Tibial nerve (tissue), 4 donors: ENCODE results near the gene MAFG. TPM values are rescaled to one million over a fixed set of nuclear protein-coding genes. Genes with fewer than 3 reads are reported as not detected.

Experiments
- DNase-seq, 2 donors: peaks; one replicate each; pipeline ENCODE4 v3.0.0-alpha.2; 2019; ENCODE audit warnings: low spot score in 2 of 2
- H3K27ac ChIP-seq, 4 donors: fragments of 200-600 bp; sonication (generic) in 3 of 4; one replicate each; pipeline ENCODE4 v1.5.1; 2017 to 2019; ENCODE audit warnings: mild to moderate bottlenecking in 1 of 4
- H3K27me3 ChIP-seq, 2 donors: fragments of 200-600 bp; sonication (generic) in 1 of 2; one replicate each; pipeline versions ENCODE4 v1.5.1 to v1.6.0; 2017 to 2019
- H3K36me3 ChIP-seq, 3 donors: fragments of 200-600 bp; sonication (generic); one replicate each; pipeline ENCODE4 v1.5.1; 2018 to 2019
- H3K4me1 ChIP-seq, 4 donors: fragments of 200-600 bp; sonication (generic) in 3 of 4; one replicate each; pipeline ENCODE4 v1.5.1; 2017 to 2019
- H3K4me3 ChIP-seq, 4 donors: fragments of 200-600 bp; sonication (generic) in 3 of 4; one replicate each; pipeline ENCODE4 v1.5.1; 2017 to 2019; ENCODE audit warnings: mild to moderate bottlenecking in 1 of 4, moderate library complexity in 1 of 4
- H3K9me3 ChIP-seq, 4 donors: fragments of 200-600 bp; sonication (generic) in 3 of 4; one replicate each; pipeline ENCODE4 v1.5.1; 2017 to 2019
- EP300 ChIP-seq, 2 donors: sonication (generic); formaldehyde crosslinking; IDR thresholded peaks; one replicate each; pipeline ENCODE4 v1.6.1; 2017; ENCODE audit warnings: antibody characterized with exemption in 2 of 2, mild to moderate bottlenecking in 1 of 2
- POLR2A ChIP-seq, 2 donors: fragments of 450-650 bp; IDR thresholded peaks; one replicate each; pipeline ENCODE4 v1.6.1; 2017; ENCODE audit warnings: antibody characterized with exemption in 2 of 2, mild to moderate bottlenecking in 2 of 2, moderate library complexity in 2 of 2
- WGBS, 2 donors: methylation state at CpG; one replicate each; pipeline ENCODE4 v1.1.5; 2018; 5-methylcytosine and 5-hydroxymethylcytosine counted together
- total RNA-seq, 4 donors: library from RNA; depleted of rRNA; stranded (reverse); fragments of >200 nt; gene quantifications; one replicate each; pipeline ENCODE4 v1.1.0, GENCODE V29; 2016
- TF ChIP-seq, protein P1 (sequence below), 5 experiments: fragments of 200-600 bp in 3 of 5; fragments of 450-650 bp in 2 of 5; sonication (generic) in 3 of 5; IDR thresholded peaks; one replicate each; pipeline ENCODE4 v1.5.1; 2016 to 2019; ENCODE audit warnings: antibody characterized with exemption in 5 of 5, mild to moderate bottlenecking in 3 of 5, moderate library complexity in 2 of 5

The MAFG gene
- total RNA-seq, 4 donors from 2014 or later = 17.9 to 25.5 (median 22.5) TPM

DNA sequence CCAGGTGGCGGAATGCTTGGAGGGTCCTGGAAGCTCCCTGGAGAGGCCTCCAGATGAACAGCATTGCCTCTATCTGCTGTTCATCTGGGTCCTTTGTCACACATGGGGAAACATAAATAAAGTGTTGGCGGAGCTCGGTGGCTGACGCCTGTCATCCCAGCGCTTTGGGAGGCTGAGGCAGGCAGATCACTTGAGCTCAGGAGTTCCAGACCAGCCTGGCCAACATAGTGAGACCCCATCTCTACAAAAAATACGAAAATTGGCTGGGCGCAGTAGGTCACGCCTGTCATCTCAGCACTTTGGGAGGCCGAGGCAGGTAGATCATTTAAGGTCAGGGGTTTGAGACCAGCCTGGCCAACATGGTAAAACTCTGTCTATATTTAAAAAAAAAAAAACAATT lies 17.3 kb upstream of the MAFG start:
- H3K9me3 ChIP-seq = no peaks in the 10 kb centered on the region
- H3K4me3 ChIP-seq = no peak overlapping the region
- peaks cover 0 to 12% (median 0%) of the 10 kb centered on the region in 4 donors for H3K4me1 ChIP-seq
- H3K27me3 ChIP-seq = peaks cover 0 to 49% of the 10 kb centered on the region in 2 donors
- WGBS, 2 donors = 91 to 92% methylated on average over 9 of the region's 9 CpGs
- no peak for DNase-seq
- no peak overlapping the region for H3K27ac ChIP-seq
- H3K36me3 ChIP-seq = no peaks in the 10 kb centered on the region
- TF ChIP-seq, protein P1, sequence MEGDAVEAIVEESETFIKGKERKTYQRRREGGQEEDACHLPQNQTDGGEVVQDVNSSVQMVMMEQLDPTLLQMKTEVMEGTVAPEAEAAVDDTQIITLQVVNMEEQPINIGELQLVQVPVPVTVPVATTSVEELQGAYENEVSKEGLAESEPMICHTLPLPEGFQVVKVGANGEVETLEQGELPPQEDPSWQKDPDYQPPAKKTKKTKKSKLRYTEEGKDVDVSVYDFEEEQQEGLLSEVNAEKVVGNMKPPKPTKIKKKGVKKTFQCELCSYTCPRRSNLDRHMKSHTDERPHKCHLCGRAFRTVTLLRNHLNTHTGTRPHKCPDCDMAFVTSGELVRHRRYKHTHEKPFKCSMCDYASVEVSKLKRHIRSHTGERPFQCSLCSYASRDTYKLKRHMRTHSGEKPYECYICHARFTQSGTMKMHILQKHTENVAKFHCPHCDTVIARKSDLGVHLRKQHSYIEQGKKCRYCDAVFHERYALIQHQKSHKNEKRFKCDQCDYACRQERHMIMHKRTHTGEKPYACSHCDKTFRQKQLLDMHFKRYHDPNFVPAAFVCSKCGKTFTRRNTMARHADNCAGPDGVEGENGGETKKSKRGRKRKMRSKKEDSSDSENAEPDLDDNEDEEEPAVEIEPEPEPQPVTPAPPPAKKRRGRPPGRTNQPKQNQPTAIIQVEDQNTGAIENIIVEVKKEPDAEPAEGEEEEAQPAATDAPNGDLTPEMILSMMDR (IDR thresholded peaks at IDR 0.05) = no peak
- TF ChIP-seq POLR2A (IDR thresholded peaks at IDR 0.05) (no peak), EP300 (IDR thresholded peaks at IDR 0.05) (no peak)

DNA sequence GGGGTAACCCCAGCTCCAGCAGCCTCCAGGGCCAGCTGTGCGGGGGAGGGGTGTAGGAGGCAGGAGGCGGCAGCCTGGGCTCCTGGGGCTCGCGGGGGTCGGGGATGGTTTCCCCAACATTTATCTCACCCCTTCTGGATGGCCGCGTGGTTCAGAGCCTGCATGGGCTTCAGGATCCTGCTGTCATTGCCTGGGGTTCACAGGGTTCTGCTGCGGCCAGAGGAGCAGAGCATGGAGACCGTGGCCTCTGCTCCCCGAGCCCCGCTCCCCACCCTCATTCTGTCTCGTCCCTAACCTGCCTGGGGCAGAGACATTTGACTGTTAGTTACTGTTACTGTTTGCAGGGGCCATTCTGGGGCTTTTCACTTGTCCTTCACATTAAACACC lies 14.6 kb upstream of the MAFG start:
- DNase-seq = no peak
- WGBS, 2 donors = 39 to 48% methylated on average over 11 of the region's 12 CpGs
- H3K9me3 ChIP-seq = no peaks in the 10 kb centered on the region

DNA sequence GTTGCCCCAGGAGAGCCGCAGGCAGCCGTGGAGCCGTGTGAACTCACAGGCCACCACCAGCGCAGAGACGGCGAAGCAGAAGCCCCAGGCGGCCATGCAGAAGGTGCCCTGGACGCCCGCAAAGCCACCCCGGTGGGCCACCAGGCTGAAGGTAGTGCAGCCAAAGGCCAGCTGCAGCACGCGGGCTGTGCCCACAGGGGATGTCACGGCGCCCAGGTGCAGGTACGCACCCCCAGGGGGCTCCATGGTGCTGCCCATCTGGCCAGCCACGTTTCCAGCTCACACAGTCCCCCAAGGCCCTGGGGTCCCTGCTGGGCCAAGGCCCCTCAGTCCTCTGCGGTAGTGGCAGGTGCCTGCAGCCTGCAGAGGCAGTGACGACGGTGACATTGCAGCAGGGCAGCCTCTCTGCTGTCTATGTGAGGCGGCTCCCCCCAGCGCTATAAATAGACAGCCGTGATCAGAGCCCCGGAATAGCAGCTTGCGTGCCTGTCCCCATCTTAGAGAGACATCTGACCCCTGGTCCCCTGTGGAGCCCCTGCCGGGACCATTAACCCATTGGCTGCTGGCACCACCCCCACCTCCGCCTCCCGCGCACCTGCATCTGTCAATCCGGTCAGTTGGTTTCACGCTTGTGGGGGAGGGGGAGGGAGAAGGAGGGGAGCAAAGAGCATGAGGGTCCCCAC lies 14.1 kb upstream of the MAFG start:
- no peak for TF ChIP-seq POLR2A (IDR thresholded peaks at IDR 0.05)
- no peak for TF ChIP-seq EP300 (IDR thresholded peaks at IDR 0.05)
- TF ChIP-seq, protein P1 (IDR thresholded peaks at IDR 0.05) = no peak
- H3K4me1 ChIP-seq = peaks cover 0 to 35% (median 4%) of the 10 kb centered on the region in 4 donors
- 9 to 59% methylated on average over 14 to 23 of the region's 30 CpGs for WGBS, 2 donors
- H3K9me3 ChIP-seq = no peaks in the 10 kb centered on the region
- H3K27me3 ChIP-seq = peaks cover 0 to 61% of the 10 kb centered on the region in 2 donors
- DNase-seq = no peak
- no peak overlapping the region for H3K27ac ChIP-seq
- no peaks in the 10 kb centered on the region for H3K36me3 ChIP-seq
- H3K4me3 ChIP-seq = no peak overlapping the region

More for the DNA sequence above, 14.6 kb upstream of the MAFG start:
- no peak overlapping the region for H3K27ac ChIP-seq
- TF ChIP-seq EP300 (IDR thresholded peaks at IDR 0.05) (no peak), POLR2A (IDR thresholded peaks at IDR 0.05) (no peak)
- TF ChIP-seq, protein P1 (IDR thresholded peaks at IDR 0.05) = no peak
- H3K4me1 ChIP-seq = peaks cover 0 to 30% (median 0%) of the 10 kb centered on the region in 4 donors
- no peaks in the 10 kb centered on the region for H3K36me3 ChIP-seq
- no peak overlapping the region for H3K4me3 ChIP-seq
- peaks cover 0 to 57% of the 10 kb centered on the region in 2 donors for H3K27me3 ChIP-seq

DNA sequence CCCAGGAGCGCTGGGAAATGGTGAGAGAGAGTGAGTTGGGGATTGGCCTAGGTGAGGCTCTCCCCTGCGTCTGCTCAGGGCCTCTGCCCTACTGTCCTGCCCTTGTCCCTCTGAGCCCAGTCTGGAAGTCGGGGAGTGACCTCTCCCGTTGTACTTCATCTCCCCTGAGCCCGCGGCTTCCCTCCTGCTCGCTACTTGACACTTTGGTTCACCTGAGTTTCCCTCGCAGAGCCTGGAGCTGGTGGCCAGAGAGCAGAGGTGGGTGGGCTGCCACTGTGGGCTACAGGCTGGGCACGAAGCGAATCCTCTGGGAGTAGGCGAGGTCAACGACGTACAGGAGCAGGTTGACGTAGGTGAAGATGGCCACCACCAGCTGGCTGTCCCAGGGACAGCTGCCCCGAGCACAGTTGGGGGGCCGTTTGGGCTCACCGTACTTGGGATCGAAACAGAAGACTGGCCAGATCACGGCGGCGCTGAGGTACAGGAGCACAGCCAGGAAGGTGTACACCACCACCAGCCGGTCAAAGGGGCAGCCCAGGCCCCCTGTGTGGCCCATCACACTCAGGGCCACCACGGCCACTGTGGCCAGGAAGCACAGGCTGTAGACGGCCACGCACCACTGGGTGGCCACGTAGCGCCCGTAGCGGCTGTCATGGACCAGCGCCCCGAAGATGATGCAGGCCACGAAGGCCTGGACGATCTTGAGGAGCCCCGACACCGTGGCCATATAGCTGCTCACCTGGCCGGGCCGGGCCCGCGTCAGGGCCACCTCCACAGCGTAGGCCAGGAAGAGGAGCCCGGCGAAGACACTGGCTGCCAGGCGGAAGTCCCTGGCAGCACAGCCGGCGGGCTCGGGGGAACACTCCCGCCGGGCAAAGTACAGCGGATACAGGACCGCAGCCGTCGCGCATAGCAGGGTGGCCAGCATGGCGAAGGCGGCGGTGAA lies 13.3 kb upstream of the MAFG start:
- Histone ChIP-seq H3K9me3 (no peaks in the 10 kb centered on the region), H3K27ac (no peak overlapping the region), H3K4me3 (no peak overlapping the region), H3K4me1 (peaks cover 0 to 39% (median 7%) of the 10 kb centered on the region in 4 donors), H3K27me3 (peaks cover 0 to 68% of the 10 kb centered on the region in 2 donors), H3K36me3 (no peaks in the 10 kb centered on the region)
- DNase-seq = no peak
- TF ChIP-seq, protein P1 (IDR thresholded peaks at IDR 0.05) = no peak
- TF ChIP-seq EP300 (IDR thresholded peaks at IDR 0.05) (no peak), POLR2A (IDR thresholded peaks at IDR 0.05) (no peak)
- 91 to 92% methylated on average over 39 to 40 of the region's 56 CpGs for WGBS, 2 donors
